LNCAP (cell line): ENCODE measurements around the gene KRTAP1-3.
"Not testable (repeated sequence)": the region's sequence is repeated elsewhere in the genome, so short reads cannot be mapped to it uniquely, and the experiment has no call there.

ENCODE experiments used
- CTCF ChIP-seq: fragments of 450-650 bp; IDR thresholded peaks from 2 replicates; pipeline ENCODE4 v1.5.1; 2017; ENCODE audit warnings: mild to moderate bottlenecking

The KRTAP1-3 gene

GRCh38 chr17:40999563-40999962, 35.1 kb downstream of the KRTAP1-3 start, which contains the start of gene KRTAP3-2:
TSS of gene KRTAP3-2 (minus strand) at chr17:40999906. CDS start at chr17:40999853, 53 bp downstream.
- TF ChIP-seq CTCF = not testable (repeated sequence)

GRCh38 chr17:40997361-40997760, 37.3 kb downstream of the KRTAP1-3 start:
- no peak for TF ChIP-seq CTCF

- no peak for TF ChIP-seq CTCF
Observed at GRCh38 chr17:40996829-40997228, 37.8 kb downstream of the KRTAP1-3 start.

- TF ChIP-seq CTCF = no peak
Observed at GRCh38 chr17:40995116-40995515, 39.6 kb downstream of the KRTAP1-3 start.

GRCh38 chr17:40993839-40994238, 40.8 kb downstream of the KRTAP1-3 start, which contains the start of gene KRTAP3-3:
TSS of gene KRTAP3-3 (minus strand) at chr17:40994164. CDS start at chr17:40994097, 67 bp downstream.
- TF ChIP-seq CTCF = no peak

GRCh38 chr17:40993084-40993483, 41.6 kb downstream of the KRTAP1-3 start:
- TF ChIP-seq CTCF = no peak

GRCh38 chr17:40992666-40993065, 42.0 kb downstream of the KRTAP1-3 start:
- no peak for TF ChIP-seq CTCF

- TF ChIP-seq CTCF = no peak
Observed at GRCh38 chr17:40986920-40987319, 47.8 kb downstream of the KRTAP1-3 start.
